Esophagus (tissue), 2 donors: ENCODE results near the gene GPLD1. TPM values are rescaled to one million over a fixed set of nuclear protein-coding genes. Genes with fewer than 3 reads are reported as not detected.

Experiments used
- H3K27ac ChIP-seq, 2 donors: one replicate each; pipeline ENCODE4 v1.5.1; 2013; ENCODE audit warnings: low read depth in 2 of 2, mild to moderate bottlenecking in 2 of 2, inconsistent platforms in 1 of 2, low read length in 1 of 2, moderate library complexity in 1 of 2
- H3K27me3 ChIP-seq, 2 donors: one replicate each; pipeline ENCODE4 v1.6.1; 2013; ENCODE audit warnings: low read length in 2 of 2, control low read depth in 1 of 2, mild to moderate bottlenecking in 1 of 2; ENCODE audit not compliant: insufficient read depth in 2 of 2, control insufficient read depth in 1 of 2
- H3K36me3 ChIP-seq, 2 donors: one replicate each; pipeline ENCODE4 v1.6.1; 2013; ENCODE audit warnings: low read length in 1 of 2; ENCODE audit not compliant: control insufficient read depth in 2 of 2, insufficient read depth in 2 of 2
- H3K4me1 ChIP-seq, 2 donors: one replicate each; pipeline ENCODE4 v1.6.1; 2013; ENCODE audit warnings: low read length in 1 of 2; ENCODE audit not compliant: control insufficient read depth in 2 of 2, insufficient read depth in 2 of 2
- H3K4me3 ChIP-seq, 2 donors: one replicate each; pipeline ENCODE4 v1.5.1; 2013; ENCODE audit warnings: low read length in 2 of 2, mild to moderate bottlenecking in 2 of 2, low read depth in 1 of 2, moderate library complexity in 1 of 2
- H3K9me3 ChIP-seq, 2 donors: one replicate each; pipeline ENCODE4 v1.6.1; 2013; ENCODE audit warnings: mild to moderate bottlenecking in 2 of 2, low read depth in 1 of 2, low read length in 1 of 2, moderate library complexity in 1 of 2; ENCODE audit not compliant: control insufficient read depth in 2 of 2, insufficient read depth in 1 of 2
- WGBS, 2 donors: extraction: QIAGEN DNeasy Blood & Tissue Kit; methylation state at CpG; one replicate each; pipeline ENCODE4 v1.1.7; 2013; 5-methylcytosine and 5-hydroxymethylcytosine counted together
- polyA plus RNA-seq, 2 donors: library from polyadenylated mRNA; stranded (reverse); fragments of 200-250 nt; gene quantifications; one replicate each; pipeline ENCODE4 v1.2.3, GENCODE V29; 2013
- donor health status: healthy with polysubstance abuse.
- donor health status: Bipolar disorder and iron deficiency.

Gene GPLD1
- polyA plus RNA-seq, 2 donors, result 0.16 to 0.29 TPM

DNA sequence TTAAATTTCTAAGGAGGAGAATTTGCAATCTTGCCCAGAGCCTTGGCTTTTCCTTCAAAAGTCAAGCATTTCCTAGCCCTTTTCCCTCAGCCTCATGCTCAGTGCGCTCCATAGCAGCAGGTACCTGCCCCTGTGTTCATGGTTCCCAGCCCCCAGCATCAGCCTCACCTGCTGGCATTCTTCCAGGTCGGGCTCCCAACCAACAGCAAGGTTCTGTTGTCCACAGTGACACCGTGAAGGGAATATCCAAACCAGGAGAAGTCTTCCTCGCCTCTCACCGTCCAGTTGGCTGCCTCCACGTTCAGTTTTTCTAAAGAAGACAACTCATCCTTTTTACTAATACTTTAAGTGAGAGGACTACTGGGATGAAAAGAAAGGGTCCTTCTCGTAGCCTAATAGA lies 42.7 kb downstream of the GPLD1 start:
- H3K4me3 ChIP-seq, result no peak overlapping the region
- 83 to 85% methylated on average over 7 of the region's 7 CpGs for WGBS, 2 donors

GRCh38 chr6:24445704-24446103 lies 43.7 kb downstream of the GPLD1 start:
- 69 to 70% methylated on average over 4 of the region's 4 CpGs for WGBS, 2 donors
- Histone ChIP-seq H3K4me3 (no peak overlapping the region), H3K36me3 (no peaks in the 10 kb centered on the region), H3K9me3 (no peaks in the 10 kb centered on the region), H3K27ac (no peak overlapping the region), H3K27me3 (no peaks in the 10 kb centered on the region), H3K4me1 (peaks cover 0 to 10% of the 10 kb centered on the region in 2 donors)

More for the DNA sequence above, 42.7 kb downstream of the GPLD1 start:
- H3K27me3 ChIP-seq, result no peaks in the 10 kb centered on the region
- H3K36me3 ChIP-seq, result no peaks in the 10 kb centered on the region
- no peak overlapping the region for H3K27ac ChIP-seq
- peaks cover 0 to 10% of the 10 kb centered on the region in 2 donors for H3K4me1 ChIP-seq
- H3K9me3 ChIP-seq, result no peaks in the 10 kb centered on the region

GRCh38 chr6:24444588-24444987 lies 44.8 kb downstream of the GPLD1 start:
- H3K36me3 ChIP-seq, result no peaks in the 10 kb centered on the region
- H3K4me1 ChIP-seq, result peaks cover 0 to 8% of the 10 kb centered on the region in 2 donors
- no peaks in the 10 kb centered on the region for H3K9me3 ChIP-seq
- H3K4me3 ChIP-seq, result no peak overlapping the region
- H3K27ac ChIP-seq, result no peak overlapping the region
- 78 to 85% methylated on average over 4 of the region's 4 CpGs for WGBS, 2 donors
- no peaks in the 10 kb centered on the region for H3K27me3 ChIP-seq

GRCh38 chr6:24441599-24441904 lies 47.8 kb downstream of the GPLD1 start:
- no peaks in the 10 kb centered on the region for H3K27me3 ChIP-seq

GRCh38 chr6:24440897-24441598 lies 48.3 kb downstream of the GPLD1 start:
- no peak overlapping the region for H3K27ac ChIP-seq
- H3K4me1 ChIP-seq, result no peaks in the 10 kb centered on the region
- H3K27me3 ChIP-seq, result no peaks in the 10 kb centered on the region
- no peaks in the 10 kb centered on the region for H3K36me3 ChIP-seq
- H3K4me3 ChIP-seq, result no peak overlapping the region
- WGBS, 2 donors, result 84% methylated on average over 16 of the region's 16 CpGs
- H3K9me3 ChIP-seq, result no peaks in the 10 kb centered on the region

More at GRCh38 chr6:24441599-24441904, 47.8 kb downstream of the GPLD1 start:
- WGBS, 2 donors, result 91 to 96% methylated on average over 3 of the region's 3 CpGs
- no peaks in the 10 kb centered on the region for H3K36me3 ChIP-seq
- H3K9me3 ChIP-seq, result no peaks in the 10 kb centered on the region
- no peak overlapping the region for H3K27ac ChIP-seq
- H3K4me1 ChIP-seq, result no peaks in the 10 kb centered on the region
- H3K4me3 ChIP-seq, result no peak overlapping the region

GRCh38 chr6:24439858-24440539 lies 49.4 kb downstream of the GPLD1 start:
- WGBS, 2 donors, result 87 to 92% methylated on average over 3 of the region's 3 CpGs
- H3K9me3 ChIP-seq, result no peaks in the 10 kb centered on the region

GRCh38 chr6:24436979-24437378 lies 52.4 kb downstream of the GPLD1 start:
- no peak overlapping the region for H3K27ac ChIP-seq
- H3K9me3 ChIP-seq, result no peaks in the 10 kb centered on the region
- no peak overlapping the region for H3K4me3 ChIP-seq
- 93 to 94% methylated on average over 14 of the region's 14 CpGs for WGBS, 2 donors
- no peaks in the 10 kb centered on the region for H3K4me1 ChIP-seq
- H3K27me3 ChIP-seq, result no peaks in the 10 kb centered on the region
- no peaks in the 10 kb centered on the region for H3K36me3 ChIP-seq

More at GRCh38 chr6:24439858-24440539, 49.4 kb downstream of the GPLD1 start:
- no peaks in the 10 kb centered on the region for H3K4me1 ChIP-seq
- H3K4me3 ChIP-seq, result no peak overlapping the region
- H3K27ac ChIP-seq, result no peak overlapping the region
- H3K27me3 ChIP-seq, result no peaks in the 10 kb centered on the region
- H3K36me3 ChIP-seq, result no peaks in the 10 kb centered on the region

DNA sequence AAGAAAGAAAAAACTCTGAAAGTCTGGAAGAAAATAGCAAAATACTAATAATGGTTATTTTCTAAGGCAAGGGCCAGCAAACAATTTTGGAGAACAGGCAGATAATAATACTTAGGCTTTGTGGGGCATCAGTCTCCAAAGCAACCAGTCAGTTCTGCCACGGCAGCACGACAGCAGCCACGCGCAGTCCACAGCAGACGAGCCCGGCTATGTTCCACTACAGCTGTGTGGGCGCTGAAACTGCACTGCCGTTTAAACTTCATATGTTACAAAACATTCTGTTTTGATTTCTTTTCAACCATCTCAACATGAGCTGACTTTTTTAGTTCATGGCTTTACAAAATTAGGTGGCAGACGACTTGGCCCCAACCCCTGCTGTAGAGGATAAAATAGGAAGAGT lies 56.8 kb downstream of the GPLD1 start:
- Histone ChIP-seq H3K4me3 (no peak overlapping the region), H3K27ac (no peak overlapping the region), H3K27me3 (no peaks in the 10 kb centered on the region), H3K9me3 (no peaks in the 10 kb centered on the region), H3K4me1 (no peaks in the 10 kb centered on the region), H3K36me3 (peaks cover 0 to 3% of the 10 kb centered on the region in 2 donors)
- 82 to 89% methylated on average over 9 of the region's 9 CpGs for WGBS, 2 donors

DNA sequence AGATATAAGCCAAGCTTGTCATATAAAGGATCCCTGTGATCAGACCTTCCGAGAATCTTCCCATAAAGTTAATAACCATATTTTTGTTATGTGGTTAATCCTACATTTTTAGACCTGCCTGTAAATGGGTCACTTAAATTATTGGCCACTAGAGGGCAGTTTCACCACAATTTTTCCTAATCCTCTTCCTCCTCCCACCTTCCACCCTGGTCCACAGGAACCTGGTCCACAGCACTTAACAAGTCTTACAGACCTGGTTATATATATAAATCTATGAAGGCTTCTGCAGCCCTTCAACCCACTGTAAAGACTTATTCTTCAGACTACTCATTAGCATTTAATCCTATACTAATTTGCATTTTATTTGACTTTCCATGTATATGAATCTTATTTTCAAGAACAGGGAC lies 58.3 kb downstream of the GPLD1 start:
- Histone ChIP-seq H3K4me1 (no peaks in the 10 kb centered on the region), H3K27ac (no peak overlapping the region), H3K27me3 (no peaks in the 10 kb centered on the region), H3K4me3 (no peak overlapping the region), H3K36me3 (peaks cover 0 to 3% of the 10 kb centered on the region in 2 donors), H3K9me3 (no peaks in the 10 kb centered on the region)
- WGBS, 2 donors, result 78 to 79% methylated on average over 1 of the region's 1 CpG

GRCh38 chr6:24430086-24430485 lies 59.3 kb downstream of the GPLD1 start:
- peaks cover 0 to 3% of the 10 kb centered on the region in 2 donors for H3K36me3 ChIP-seq
- no peaks in the 10 kb centered on the region for H3K27me3 ChIP-seq
- H3K4me3 ChIP-seq, result no peak overlapping the region
- 77% methylated on average over 3 of the region's 3 CpGs for WGBS, 2 donors
- no peaks in the 10 kb centered on the region for H3K4me1 ChIP-seq
- H3K9me3 ChIP-seq, result no peaks in the 10 kb centered on the region
- no peak overlapping the region for H3K27ac ChIP-seq
